ENCODE results near the gene MGMT. TPM values are rescaled to one million over a fixed set of nuclear protein-coding genes. Genes with fewer than 3 reads are reported as not detected.

Gene MGMT
- total and polyA plus RNA-seq, 4 experiments from 2014 or later: 18.5 to 31.3 (median 24.4) TPM

DNA sequence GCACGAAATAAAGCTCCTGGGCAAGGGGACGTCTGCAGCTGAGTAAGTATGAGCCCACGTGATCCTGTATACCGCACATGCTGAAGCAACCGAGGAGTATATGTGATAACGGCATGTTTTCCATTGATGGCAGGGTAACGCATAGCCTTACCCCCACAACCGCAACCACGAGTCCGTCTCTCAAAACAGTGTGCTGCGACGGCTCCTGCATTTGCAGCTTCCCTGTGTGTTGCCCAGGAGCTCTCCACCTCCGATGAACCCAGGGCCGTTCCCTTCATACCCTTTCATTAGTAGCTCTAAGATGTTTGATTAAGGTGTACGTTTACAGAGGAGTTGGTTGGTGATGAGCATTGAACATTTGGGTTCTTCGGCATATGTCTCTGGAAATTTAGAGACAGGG lies 69.3 kb downstream of the MGMT start:
- Histone ChIP-seq H3K4me1 (ENCODE audit: insufficient read depth, low read length) (no peaks in the 10 kb centered on the region), H3K27ac (ENCODE audit: low read depth, low read length) (no peak overlapping the region)

DNA sequence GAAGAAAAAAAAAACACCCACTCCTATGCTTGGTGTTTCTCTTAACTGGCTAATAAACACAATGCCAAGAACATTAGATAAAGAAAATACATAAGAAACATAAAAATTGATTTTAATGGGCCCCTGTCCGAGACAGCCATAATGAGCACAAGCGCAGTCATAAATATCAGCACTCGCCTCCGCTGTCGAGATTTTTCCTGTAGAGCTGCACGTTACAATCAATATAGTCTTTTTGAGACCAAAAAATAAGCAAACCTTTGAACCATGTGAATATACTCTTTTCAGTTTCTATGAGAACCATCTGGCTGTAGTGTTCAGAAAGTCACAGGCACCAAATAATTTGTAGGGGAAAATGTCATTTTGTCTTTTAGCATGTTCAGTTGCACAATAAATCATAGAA lies 70.1 kb downstream of the MGMT start:
- ChIA-PET CTCF (ENCODE audit: partially characterized antibody) (no interaction called here), POLR2A (ENCODE audit: partially characterized antibody) (no interaction called here)
- Mint-ChIP-seq H3K36me3 (peaks cover 47 to 74% of the 10 kb centered on the region in 2 donors), H3K27ac (no peak overlapping the region), H3K4me1 (peaks cover 6 to 22% (median 8%) of the 10 kb centered on the region in 4 donors), H3K9me3 (peaks cover 0 to 20% (median 3%) of the 10 kb centered on the region in 8 donors), H3K4me3 (no peak overlapping the region), H3K27me3 (no peaks in the 10 kb centered on the region)
- Histone ChIP-seq H3K4me3 (ENCODE audit: low read length in 2 of 2) (no peak overlapping the region), H3K27me3 (ENCODE audit: insufficient read depth, low read length) (no peaks in the 10 kb centered on the region), H3K27ac (ENCODE audit: low read depth, low read length) (no peak overlapping the region), H3K4me1 (ENCODE audit: insufficient read depth, low read length) (no peaks in the 10 kb centered on the region), H3K36me3 (ENCODE audit: insufficient read depth, low read length) (no peaks in the 10 kb centered on the region), H3K9me3 (ENCODE audit: control insufficient read depth in 1 of 2, low read length in 2 of 2) (no peaks in the 10 kb centered on the region)
- intact Hi-C loops (cut with micrococcal nuclease): no loop called here
- no peak for DNase-seq

More for the DNA sequence above, 69.3 kb downstream of the MGMT start:
- Mint-ChIP-seq H3K4me3 (no peak overlapping the region), H3K36me3 (peaks cover 41 to 69% of the 10 kb centered on the region in 2 donors), H3K27ac (no peak overlapping the region), H3K9me3 (peaks cover 0 to 18% (median 3%) of the 10 kb centered on the region in 8 donors), H3K4me1 (peaks cover 5 to 27% (median 8%) of the 10 kb centered on the region in 4 donors), H3K27me3 (no peaks in the 10 kb centered on the region)
- H3K4me3 ChIP-seq (ENCODE audit: low read length in 2 of 2): no peak overlapping the region
- no peaks in the 10 kb centered on the region for H3K9me3 ChIP-seq (ENCODE audit: control insufficient read depth in 1 of 2, low read length in 2 of 2)
- intact Hi-C loops (cut with micrococcal nuclease): no loop called here
- ChIA-PET CTCF (ENCODE audit: partially characterized antibody) (no interaction called here), POLR2A (ENCODE audit: partially characterized antibody) (no interaction called here)
- no peaks in the 10 kb centered on the region for H3K27me3 ChIP-seq (ENCODE audit: insufficient read depth, low read length)
- no peaks in the 10 kb centered on the region for H3K36me3 ChIP-seq (ENCODE audit: insufficient read depth, low read length)
- no peak for DNase-seq

DNA sequence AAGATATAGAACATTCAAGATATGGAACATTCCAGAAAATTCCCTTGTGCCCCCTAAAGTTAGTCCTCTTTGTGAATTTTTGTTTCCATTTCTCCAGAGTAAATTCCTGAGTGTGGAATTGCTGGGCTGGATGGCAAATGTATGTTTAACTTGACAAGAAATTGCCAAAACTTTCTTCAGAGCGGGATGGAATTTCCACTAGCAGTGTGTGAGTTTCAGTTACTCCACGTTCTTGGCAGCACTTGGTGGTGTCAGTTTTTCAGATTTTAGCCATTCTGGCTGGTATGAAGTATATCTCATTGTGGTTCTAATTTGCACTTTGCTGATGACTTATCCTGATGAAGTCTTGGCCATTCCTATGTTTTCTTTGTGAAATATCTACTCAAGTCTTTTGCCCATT lies 71.2 kb downstream of the MGMT start:
- Histone ChIP-seq H3K9me3 (ENCODE audit: control insufficient read depth in 1 of 2, low read length in 2 of 2) (no peaks in the 10 kb centered on the region), H3K27ac (ENCODE audit: low read depth, low read length) (no peak overlapping the region), H3K4me3 (ENCODE audit: low read length in 2 of 2) (no peak overlapping the region), H3K4me1 (ENCODE audit: insufficient read depth, low read length) (no peaks in the 10 kb centered on the region), H3K36me3 (ENCODE audit: insufficient read depth, low read length) (peaks cover 1% of the 10 kb centered on the region), H3K27me3 (ENCODE audit: insufficient read depth, low read length) (no peaks in the 10 kb centered on the region)
- no peak for DNase-seq
- intact Hi-C loops (cut with micrococcal nuclease): no loop called here
- H3K9me3 Mint-ChIP-seq: peaks cover 0 to 23% (median 5%) of the 10 kb centered on the region in 8 donors
- H3K27ac Mint-ChIP-seq: no peak overlapping the region
- ChIA-PET POLR2A (ENCODE audit: partially characterized antibody) (no interaction called here), CTCF (ENCODE audit: partially characterized antibody) (no interaction called here)
- H3K36me3 Mint-ChIP-seq: peaks cover 58 to 83% of the 10 kb centered on the region in 2 donors
- peaks cover 1 to 11% (median 5%) of the 10 kb centered on the region in 4 donors for H3K4me1 Mint-ChIP-seq
- H3K27me3 Mint-ChIP-seq: no peaks in the 10 kb centered on the region
- no peak overlapping the region for H3K4me3 Mint-ChIP-seq

DNA sequence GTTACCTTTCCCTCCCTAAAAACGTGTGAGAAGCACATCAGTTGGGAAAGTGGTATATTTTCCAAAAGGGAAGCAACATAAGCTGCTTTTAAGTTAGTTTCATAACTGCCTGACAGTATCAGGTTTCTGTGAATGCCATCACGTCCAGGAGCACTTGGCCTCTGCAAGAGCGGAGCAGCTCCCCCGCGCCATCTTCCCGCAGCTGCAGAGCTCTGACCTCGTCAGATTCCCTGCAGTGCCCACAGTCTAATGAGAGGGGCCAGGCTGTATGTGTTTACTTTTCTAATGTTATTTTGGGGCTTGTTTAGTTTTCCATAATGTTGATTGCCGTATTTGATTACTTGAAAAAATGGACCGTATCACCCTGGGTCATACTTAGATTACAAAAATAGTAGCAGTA lies 74.2 kb downstream of the MGMT start:
- H3K27me3 Mint-ChIP-seq: no peaks in the 10 kb centered on the region
- no peak overlapping the region for H3K27ac Mint-ChIP-seq
- Histone ChIP-seq H3K4me1 (ENCODE audit: insufficient read depth, low read length) (no peaks in the 10 kb centered on the region), H3K4me3 (ENCODE audit: low read length in 2 of 2) (no peak overlapping the region), H3K9me3 (ENCODE audit: control insufficient read depth in 1 of 2, low read length in 2 of 2) (no peaks in the 10 kb centered on the region), H3K36me3 (ENCODE audit: insufficient read depth, low read length) (peaks cover 4% of the 10 kb centered on the region), H3K27me3 (ENCODE audit: insufficient read depth, low read length) (no peaks in the 10 kb centered on the region), H3K27ac (ENCODE audit: low read depth, low read length) (no peak overlapping the region)
- DNase-seq: no peak
- CTCF ChIA-PET (ENCODE audit: partially characterized antibody): no interaction called here
- H3K36me3 Mint-ChIP-seq: peaks cover 52 to 73% of the 10 kb centered on the region in 2 donors
- H3K4me3 Mint-ChIP-seq: no peak overlapping the region
- intact Hi-C loops (cut with micrococcal nuclease): no loop called here
- H3K4me1 Mint-ChIP-seq: peaks cover 0 to 1% (median under 1%) of the 10 kb centered on the region in 4 donors
- H3K9me3 Mint-ChIP-seq: peaks cover 0 to 17% (median 3%) of the 10 kb centered on the region in 8 donors
- POLR2A ChIA-PET (ENCODE audit: partially characterized antibody): no interaction called here

DNA sequence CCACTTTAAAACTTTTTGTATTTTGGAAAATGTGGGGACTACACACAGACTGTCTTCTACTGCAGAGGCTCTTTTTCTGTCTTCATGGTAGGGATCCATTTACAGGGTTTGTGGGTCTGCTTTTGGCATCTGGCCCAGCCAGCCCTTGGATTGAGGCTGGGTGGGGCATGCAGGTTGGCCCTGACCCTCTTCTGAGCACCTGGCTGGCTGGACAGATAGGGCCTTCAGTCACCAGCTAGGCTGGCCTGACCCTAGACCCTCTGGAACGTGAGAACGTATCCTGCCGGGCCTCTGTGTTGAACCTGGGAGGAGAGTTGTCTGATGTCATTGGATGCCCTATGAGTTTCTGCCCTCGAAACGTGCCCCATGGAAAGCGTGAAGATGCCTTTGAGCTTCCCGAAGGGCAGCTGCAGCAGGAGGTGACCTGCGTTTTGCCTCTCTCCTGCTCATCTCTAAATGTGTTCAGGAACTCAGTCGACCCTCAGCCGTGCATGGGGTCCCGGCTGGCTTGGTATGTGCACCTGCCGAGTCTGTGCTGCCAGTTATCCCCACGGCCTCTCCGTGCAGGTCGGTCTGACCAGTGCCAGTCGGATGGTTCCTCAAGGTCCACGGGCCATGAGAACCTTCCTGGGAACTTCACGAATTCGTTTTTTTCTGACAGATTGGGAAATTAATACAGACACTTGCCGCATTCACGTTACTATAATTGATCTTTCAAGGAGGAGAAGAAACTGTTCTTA lies 74.9 kb downstream of the MGMT start:
- Histone ChIP-seq H3K27ac (ENCODE audit: low read depth, low read length) (no peak overlapping the region), H3K36me3 (ENCODE audit: insufficient read depth, low read length) (peaks cover 4% of the 10 kb centered on the region), H3K27me3 (ENCODE audit: insufficient read depth, low read length) (no peaks in the 10 kb centered on the region), H3K4me1 (ENCODE audit: insufficient read depth, low read length) (no peaks in the 10 kb centered on the region), H3K9me3 (ENCODE audit: control insufficient read depth in 1 of 2, low read length in 2 of 2) (no peaks in the 10 kb centered on the region), H3K4me3 (ENCODE audit: low read length in 2 of 2) (no peak overlapping the region)
- peaks cover 46 to 67% of the 10 kb centered on the region in 2 donors for H3K36me3 Mint-ChIP-seq
- H3K4me1 Mint-ChIP-seq: peaks cover 0 to 1% (median under 1%) of the 10 kb centered on the region in 4 donors
- POLR2A ChIA-PET (ENCODE audit: partially characterized antibody): no interaction called here
- H3K9me3 Mint-ChIP-seq: peaks cover 0 to 19% (median 3%) of the 10 kb centered on the region in 8 donors
- no peak overlapping the region for H3K27ac Mint-ChIP-seq
- H3K27me3 Mint-ChIP-seq: no peaks in the 10 kb centered on the region
- intact Hi-C loops (cut with micrococcal nuclease): no loop called here
- DNase-seq: no peak
- no peak overlapping the region for H3K4me3 Mint-ChIP-seq
- CTCF ChIA-PET (ENCODE audit: partially characterized antibody): no interaction called here

DNA sequence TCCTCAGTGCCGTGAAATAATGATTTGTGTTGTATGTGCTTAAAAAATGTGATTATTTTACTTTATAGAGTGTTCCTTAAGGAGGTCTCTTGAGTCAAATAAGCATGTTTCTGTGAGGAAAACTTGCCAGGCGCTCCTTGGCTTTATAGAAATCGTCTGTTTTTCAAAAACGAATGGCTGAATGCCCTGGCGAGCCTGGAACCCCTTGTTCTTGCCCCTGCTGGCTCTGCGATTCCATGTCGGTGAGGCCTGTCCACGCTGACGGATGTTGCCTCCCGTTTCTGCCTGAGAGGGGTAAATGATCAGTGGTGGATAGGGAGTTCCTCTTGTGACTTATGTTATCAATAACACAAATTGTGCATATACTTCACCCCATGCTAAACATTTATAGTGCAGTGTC lies 75.5 kb downstream of the MGMT start:
- CTCF ChIA-PET (ENCODE audit: partially characterized antibody): no interaction called here
- POLR2A ChIA-PET (ENCODE audit: partially characterized antibody): no interaction called here
- no peak overlapping the region for H3K27ac Mint-ChIP-seq
- intact Hi-C loops (cut with micrococcal nuclease): no loop called here
- Histone ChIP-seq H3K4me1 (ENCODE audit: insufficient read depth, low read length) (no peaks in the 10 kb centered on the region), H3K4me3 (ENCODE audit: low read length in 2 of 2) (no peak overlapping the region), H3K27me3 (ENCODE audit: insufficient read depth, low read length) (no peaks in the 10 kb centered on the region), H3K36me3 (ENCODE audit: insufficient read depth, low read length) (peaks cover 4% of the 10 kb centered on the region), H3K27ac (ENCODE audit: low read depth, low read length) (no peak overlapping the region), H3K9me3 (ENCODE audit: control insufficient read depth in 1 of 2, low read length in 2 of 2) (no peaks in the 10 kb centered on the region)
- H3K36me3 Mint-ChIP-seq: peaks cover 39 to 64% of the 10 kb centered on the region in 2 donors
- no peak for DNase-seq
- H3K4me1 Mint-ChIP-seq: peaks cover 0 to 2% (median 1%) of the 10 kb centered on the region in 4 donors
- H3K4me3 Mint-ChIP-seq: no peak overlapping the region
- no peaks in the 10 kb centered on the region for H3K27me3 Mint-ChIP-seq
- H3K9me3 Mint-ChIP-seq: peaks cover 0 to 19% (median 3%) of the 10 kb centered on the region in 8 donors

DNA sequence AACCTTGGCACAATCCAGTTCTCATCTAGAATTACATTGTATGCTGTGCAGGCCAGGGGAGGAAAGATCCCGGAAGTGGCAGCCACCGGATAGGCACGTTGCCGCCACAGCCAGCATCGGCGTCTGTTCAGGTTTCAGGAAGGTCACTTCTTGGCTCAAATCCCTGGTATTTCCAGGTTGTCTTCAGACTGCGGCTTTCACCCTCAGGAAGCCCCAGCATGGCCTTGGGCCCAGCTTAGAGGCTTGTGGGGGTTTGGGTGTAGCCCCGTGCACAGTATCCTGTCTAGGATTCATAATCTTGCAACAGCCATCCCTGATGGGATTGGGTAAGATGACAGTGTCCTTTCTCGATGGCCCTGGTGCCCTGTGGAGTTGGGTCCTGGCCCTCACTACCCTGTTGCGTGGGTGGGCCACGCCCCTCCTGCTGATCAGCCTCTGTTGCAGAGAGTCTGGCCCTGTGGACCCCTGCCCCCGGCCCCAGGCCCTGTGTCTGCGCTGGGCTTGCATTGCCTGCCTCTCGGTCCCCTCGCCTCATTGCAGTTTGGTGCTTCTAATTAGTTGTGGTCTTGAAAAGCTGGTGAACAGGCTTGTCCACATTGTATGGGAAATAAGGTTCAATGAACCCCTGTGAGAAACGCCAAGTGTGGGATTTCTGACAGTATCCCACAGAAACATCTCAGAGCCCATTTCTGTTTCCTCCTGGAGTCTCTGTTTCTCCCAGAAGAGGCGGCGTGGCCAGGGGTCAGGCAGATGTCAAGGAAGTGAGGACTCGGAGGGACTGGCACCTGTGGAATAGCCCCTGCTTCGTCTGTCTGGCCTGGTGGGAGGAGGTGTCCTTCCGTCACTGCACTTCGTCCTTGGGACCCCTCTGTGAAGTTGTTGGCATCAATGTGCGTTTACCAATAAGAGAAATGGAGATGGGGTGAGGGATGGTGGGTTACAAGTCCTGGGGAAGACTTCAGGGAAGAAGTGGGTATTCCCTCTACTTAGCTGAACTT lies 77.5 kb downstream of the MGMT start:
- H3K36me3 ChIP-seq (ENCODE audit: insufficient read depth, low read length): peaks cover 4% of the 10 kb centered on the region
- Mint-ChIP-seq H3K36me3 (peaks cover 39 to 62% of the 10 kb centered on the region in 2 donors), H3K9me3 (peaks cover 0 to 19% (median 1%) of the 10 kb centered on the region in 8 donors), H3K4me3 (no peak overlapping the region), H3K27ac (no peak overlapping the region), H3K27me3 (no peaks in the 10 kb centered on the region), H3K4me1 (peaks cover 0 to 6% (median 3%) of the 10 kb centered on the region in 4 donors)
- no peak for DNase-seq
- H3K27me3 ChIP-seq (ENCODE audit: insufficient read depth, low read length): no peaks in the 10 kb centered on the region
- H3K4me3 ChIP-seq (ENCODE audit: low read length in 2 of 2): no peak overlapping the region
- no peaks in the 10 kb centered on the region for H3K9me3 ChIP-seq (ENCODE audit: control insufficient read depth in 1 of 2, low read length in 2 of 2)
- POLR2A ChIA-PET (ENCODE audit: partially characterized antibody): no interaction called here
- CTCF ChIA-PET (ENCODE audit: partially characterized antibody): no interaction called here
- no peak overlapping the region for H3K27ac ChIP-seq (ENCODE audit: low read depth, low read length)
- intact Hi-C loops (cut with micrococcal nuclease): no loop called here
- H3K4me1 ChIP-seq (ENCODE audit: insufficient read depth, low read length): no peaks in the 10 kb centered on the region

All from CD4-positive, alpha-beta memory T cell (primary cell).